Measurements from ENCODE around the gene NUP93.
"Not testable (repeated sequence)": the region's sequence is repeated elsewhere in the genome, so short reads cannot be mapped to it uniquely, and the experiment has no call there.

Gene NUP93

GRCh38 chr16:56862776-56863175 is 132.8 kb downstream of the NUP93 start:
- peaks cover 24% of the 10 kb centered on the region for H3K4me1 ChIP-seq (ENCODE audit: insufficient read depth, insufficient read length)
- DNase-seq (ENCODE audit: low read depth, low spot score) = no peak

GRCh38 chr16:56864960-56865359 is 135.0 kb downstream of the NUP93 start, which contains the start of gene SLC12A3:
Gene SLC12A3 (plus strand): TSS chr16:56865207. CDS start chr16:56865236, 29 bp downstream.
- H3K36me3 ChIP-seq (ENCODE audit: insufficient read depth, insufficient read length, low read length) = no peaks in the 10 kb centered on the region
- peaks cover 22% of the 10 kb centered on the region for H3K4me1 ChIP-seq (ENCODE audit: insufficient read depth, insufficient read length)
- peak within 1 kb of the TSS; percentile 4 for H3K9ac ChIP-seq (ENCODE audit: insufficient read length, low read depth)
- TF ChIP-seq YY1 (IDR thresholded peaks at IDR 0.05; ENCODE audit: insufficient read depth, insufficient read length) (no peak), ZNF274 (IDR thresholded peaks at IDR 0.05; ENCODE audit: low read depth, low read length) (no peak), SUZ12 (IDR thresholded peaks at IDR 0.05; ENCODE audit: extremely low read depth, insufficient read depth, insufficient read length) (no peak)
- DNase-seq (ENCODE audit: low read depth, low spot score) = no peak
- H3K27me3 ChIP-seq (ENCODE audit: insufficient read depth, insufficient read length) = no peaks in the 10 kb centered on the region
- no peak within 1 kb of the TSS for H3K4me3 ChIP-seq (ENCODE audit: insufficient read length, low read depth)
- no peaks in the 10 kb centered on the region for H3K9me3 ChIP-seq (ENCODE audit: insufficient read depth, low read length)

More at GRCh38 chr16:56862776-56863175, 132.8 kb downstream of the NUP93 start:
- Histone ChIP-seq H3K9ac (ENCODE audit: insufficient read length, low read depth) (no peak overlapping the region), H3K4me3 (ENCODE audit: insufficient read length, low read depth) (no peak overlapping the region), H3K9me3 (ENCODE audit: insufficient read depth, low read length) (no peaks in the 10 kb centered on the region), H3K36me3 (ENCODE audit: insufficient read depth, insufficient read length, low read length) (no peaks in the 10 kb centered on the region), H3K27me3 (ENCODE audit: insufficient read depth, insufficient read length) (no peaks in the 10 kb centered on the region)
- TF ChIP-seq SUZ12 (IDR thresholded peaks at IDR 0.05; ENCODE audit: extremely low read depth, insufficient read depth, insufficient read length) (no peak), YY1 (IDR thresholded peaks at IDR 0.05; ENCODE audit: insufficient read depth, insufficient read length) (no peak), ZNF274 (IDR thresholded peaks at IDR 0.05; ENCODE audit: low read depth, low read length) (no peak)

GRCh38 chr16:56865394-56866062 is 135.6 kb downstream of the NUP93 start:
- no peaks in the 10 kb centered on the region for H3K27me3 ChIP-seq (ENCODE audit: insufficient read depth, insufficient read length)
- TF ChIP-seq YY1 (IDR thresholded peaks at IDR 0.05; ENCODE audit: insufficient read depth, insufficient read length) (no peak), ZNF274 (IDR thresholded peaks at IDR 0.05; ENCODE audit: low read depth, low read length) (no peak), SUZ12 (IDR thresholded peaks at IDR 0.05; ENCODE audit: extremely low read depth, insufficient read depth, insufficient read length) (no peak)
- no peak overlapping the region for H3K4me3 ChIP-seq (ENCODE audit: insufficient read length, low read depth)
- H3K4me1 ChIP-seq (ENCODE audit: insufficient read depth, insufficient read length) = peaks cover 17% of the 10 kb centered on the region
- H3K9me3 ChIP-seq (ENCODE audit: insufficient read depth, low read length) = no peaks in the 10 kb centered on the region
- H3K9ac ChIP-seq (ENCODE audit: insufficient read length, low read depth) = peak overlapping the region; percentile 4
- no peak for DNase-seq (ENCODE audit: low read depth, low spot score)
- no peaks in the 10 kb centered on the region for H3K36me3 ChIP-seq (ENCODE audit: insufficient read depth, insufficient read length, low read length)

GRCh38 chr16:56866955-56867830 is 137.3 kb downstream of the NUP93 start:
- Histone ChIP-seq H3K9ac (ENCODE audit: insufficient read length, low read depth) (no peak overlapping the region), H3K4me3 (ENCODE audit: insufficient read length, low read depth) (no peak overlapping the region), H3K4me1 (ENCODE audit: insufficient read depth, insufficient read length) (peaks cover 6% of the 10 kb centered on the region), H3K27me3 (ENCODE audit: insufficient read depth, insufficient read length) (no peaks in the 10 kb centered on the region), H3K36me3 (ENCODE audit: insufficient read depth, insufficient read length, low read length) (no peaks in the 10 kb centered on the region), H3K9me3 (ENCODE audit: insufficient read depth, low read length) (no peaks in the 10 kb centered on the region)
- DNase-seq (ENCODE audit: low read depth, low spot score) = no peak
- TF ChIP-seq YY1 (IDR thresholded peaks at IDR 0.05; ENCODE audit: insufficient read depth, insufficient read length) (no peak), SUZ12 (IDR thresholded peaks at IDR 0.05; ENCODE audit: extremely low read depth, insufficient read depth, insufficient read length) (no peak), ZNF274 (IDR thresholded peaks at IDR 0.05; ENCODE audit: low read depth, low read length) (no peak)

GRCh38 chr16:56868175-56868574 is 138.2 kb downstream of the NUP93 start:
- peaks cover 5% of the 10 kb centered on the region for H3K4me1 ChIP-seq (ENCODE audit: insufficient read depth, insufficient read length)
- H3K9ac ChIP-seq (ENCODE audit: insufficient read length, low read depth) = no peak overlapping the region
- H3K9me3 ChIP-seq (ENCODE audit: insufficient read depth, low read length) = no peaks in the 10 kb centered on the region
- TF ChIP-seq SUZ12 (IDR thresholded peaks at IDR 0.05; ENCODE audit: extremely low read depth, insufficient read depth, insufficient read length) (no peak), YY1 (IDR thresholded peaks at IDR 0.05; ENCODE audit: insufficient read depth, insufficient read length) (no peak)
- no peaks in the 10 kb centered on the region for H3K36me3 ChIP-seq (ENCODE audit: insufficient read depth, insufficient read length, low read length)
- H3K27me3 ChIP-seq (ENCODE audit: insufficient read depth, insufficient read length) = no peaks in the 10 kb centered on the region
- DNase-seq (ENCODE audit: low read depth, low spot score) = no peak
- no peak overlapping the region for H3K4me3 ChIP-seq (ENCODE audit: insufficient read length, low read depth)

GRCh38 chr16:56868766-56869165 is 138.8 kb downstream of the NUP93 start:
- H3K4me1 ChIP-seq (ENCODE audit: insufficient read depth, insufficient read length); H3K9me3 ChIP-seq (ENCODE audit: insufficient read depth, low read length); DNase-seq (ENCODE audit: low read depth, low spot score); H3K4me3 ChIP-seq (ENCODE audit: insufficient read length, low read depth); H3K27me3 ChIP-seq (ENCODE audit: insufficient read depth, insufficient read length); H3K9ac ChIP-seq (ENCODE audit: insufficient read length, low read depth); H3K36me3 ChIP-seq (ENCODE audit: insufficient read depth, insufficient read length, low read length): not testable (repeated sequence)

GRCh38 chr16:56869513-56870275 is 139.8 kb downstream of the NUP93 start:
- no peaks in the 10 kb centered on the region for H3K27me3 ChIP-seq (ENCODE audit: insufficient read depth, insufficient read length)

More at GRCh38 chr16:56869513-56870275, 139.8 kb downstream of the NUP93 start:
- no peaks in the 10 kb centered on the region for H3K36me3 ChIP-seq (ENCODE audit: insufficient read depth, insufficient read length, low read length)
- H3K9me3 ChIP-seq (ENCODE audit: insufficient read depth, low read length) = no peaks in the 10 kb centered on the region
- no peak overlapping the region for H3K9ac ChIP-seq (ENCODE audit: insufficient read length, low read depth)
- TF ChIP-seq YY1 (IDR thresholded peaks at IDR 0.05; ENCODE audit: insufficient read depth, insufficient read length) (no peak), ZNF274 (IDR thresholded peaks at IDR 0.05; ENCODE audit: low read depth, low read length) (no peak), SUZ12 (IDR thresholded peaks at IDR 0.05; ENCODE audit: extremely low read depth, insufficient read depth, insufficient read length) (no peak)
- H3K4me1 ChIP-seq (ENCODE audit: insufficient read depth, insufficient read length) = peaks cover 3% of the 10 kb centered on the region
- DNase-seq (ENCODE audit: low read depth, low spot score) = no peak
- no peak overlapping the region for H3K4me3 ChIP-seq (ENCODE audit: insufficient read length, low read depth)
